Colonic mucosa (tissue), 4 donors: ENCODE results near the gene SVIL. TPM values are rescaled to one million over a fixed set of nuclear protein-coding genes. Genes with fewer than 3 reads are reported as not detected.
"Not testable (repeated sequence)": the region's sequence is repeated elsewhere in the genome, so short reads cannot be mapped to it uniquely, and the experiment has no call there.

Experiments used
- DNase-seq: peaks from one replicate; pipeline ENCODE4 v3.0.0-alpha.2; 2020
- H3K27ac ChIP-seq: fragments of 200-600 bp; one replicate; pipeline ENCODE4 v1.8.0; 2021
- H3K27me3 ChIP-seq: fragments of 200-600 bp; one replicate; pipeline ENCODE4 v1.8.0; 2021
- H3K36me3 ChIP-seq: fragments of 200-600 bp; one replicate; pipeline ENCODE4 v1.8.0; 2021
- H3K4me1 ChIP-seq: fragments of 200-600 bp; one replicate; pipeline ENCODE4 v1.8.0; 2021; ENCODE audit warnings: mild to moderate bottlenecking
- H3K4me3 ChIP-seq: fragments of 200-600 bp; one replicate; pipeline ENCODE4 v1.8.0; 2021
- H3K9ac ChIP-seq, 2 donors: one replicate each; pipeline ENCODE4 v1.7.0; 2013; ENCODE audit warnings: control low read depth in 2 of 2, low read depth in 2 of 2, low read length in 2 of 2
- H3K9me3 ChIP-seq: fragments of 200-600 bp; one replicate; pipeline ENCODE4 v1.8.0; 2021
- intact Hi-C: fragments of 100-400 bp; cut with DNase I; formaldehyde crosslinking; loops from one replicate; pipeline ENCODE4 v1.14.1; 2022
- total RNA-seq, 2 donors: library from RNA; stranded (reverse); fragmentation: NEBNext Ultra II Directional in 1 of 2; extraction: Animal tissue kit (Norgen Biotek cat#: 25700) in 1 of 2; gene quantifications; one replicate each; pipeline ENCODE4 v1.2.1, GENCODE V29; 2021
- TF ChIP-seq, protein P1 (sequence below): fragments of 200-600 bp; IDR thresholded peaks from one replicate; pipeline ENCODE4 v1.8.0; 2022; ENCODE audit warnings: antibody characterized with exemption, mild to moderate bottlenecking
- donor health status: healthy.
- donor health status: DM: no; HTN: no; CAD: no.
- donor health status: DM: no; HTN: no; CAD: no.

SVIL gene
- total RNA-seq, 2 donors from 2014 or later: 62.6 to 132 TPM

DNA sequence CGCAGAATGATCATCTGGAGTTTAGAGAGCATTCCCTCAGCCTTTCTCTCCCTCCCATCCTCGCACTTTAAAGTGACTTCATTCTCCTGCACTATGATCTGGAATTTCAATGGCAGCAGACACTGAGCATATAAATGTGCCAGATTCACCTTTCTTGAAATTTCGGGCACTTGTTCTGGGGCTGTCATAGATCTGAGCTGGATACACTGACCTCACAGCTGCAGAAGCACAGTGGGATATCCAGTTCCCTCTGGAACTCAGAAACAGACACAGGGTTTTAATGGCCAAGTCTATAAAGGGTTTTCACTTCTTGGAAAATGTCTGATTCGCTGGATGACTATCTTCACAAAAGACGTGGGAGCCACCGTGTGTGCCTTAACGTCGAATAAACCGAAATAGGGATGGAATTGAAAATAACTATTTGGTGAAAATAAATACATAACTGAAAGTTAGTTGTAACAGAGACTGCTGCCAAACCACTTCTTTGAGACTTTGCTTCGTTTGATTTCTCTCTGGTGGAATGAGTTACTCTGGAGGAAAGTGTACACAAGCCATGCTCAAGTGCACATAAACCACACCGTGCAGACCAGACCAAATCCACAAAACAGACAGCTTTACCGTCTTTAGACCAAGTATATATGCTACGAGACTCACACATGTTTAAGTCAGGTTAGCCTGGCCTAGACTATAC, 126.1 kb downstream of the SVIL start:
- no peaks in the 10 kb centered on the region for H3K27me3 ChIP-seq
- H3K4me3 ChIP-seq: no peak overlapping the region
- no peak overlapping the region for H3K27ac ChIP-seq
- no peaks in the 10 kb centered on the region for H3K9me3 ChIP-seq
- DNase-seq: no peak
- TF ChIP-seq, protein P1, sequence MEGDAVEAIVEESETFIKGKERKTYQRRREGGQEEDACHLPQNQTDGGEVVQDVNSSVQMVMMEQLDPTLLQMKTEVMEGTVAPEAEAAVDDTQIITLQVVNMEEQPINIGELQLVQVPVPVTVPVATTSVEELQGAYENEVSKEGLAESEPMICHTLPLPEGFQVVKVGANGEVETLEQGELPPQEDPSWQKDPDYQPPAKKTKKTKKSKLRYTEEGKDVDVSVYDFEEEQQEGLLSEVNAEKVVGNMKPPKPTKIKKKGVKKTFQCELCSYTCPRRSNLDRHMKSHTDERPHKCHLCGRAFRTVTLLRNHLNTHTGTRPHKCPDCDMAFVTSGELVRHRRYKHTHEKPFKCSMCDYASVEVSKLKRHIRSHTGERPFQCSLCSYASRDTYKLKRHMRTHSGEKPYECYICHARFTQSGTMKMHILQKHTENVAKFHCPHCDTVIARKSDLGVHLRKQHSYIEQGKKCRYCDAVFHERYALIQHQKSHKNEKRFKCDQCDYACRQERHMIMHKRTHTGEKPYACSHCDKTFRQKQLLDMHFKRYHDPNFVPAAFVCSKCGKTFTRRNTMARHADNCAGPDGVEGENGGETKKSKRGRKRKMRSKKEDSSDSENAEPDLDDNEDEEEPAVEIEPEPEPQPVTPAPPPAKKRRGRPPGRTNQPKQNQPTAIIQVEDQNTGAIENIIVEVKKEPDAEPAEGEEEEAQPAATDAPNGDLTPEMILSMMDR: no peak
- H3K4me1 ChIP-seq: no peaks in the 10 kb centered on the region
- H3K36me3 ChIP-seq: no peaks in the 10 kb centered on the region
- no peak overlapping the region for H3K9ac ChIP-seq
- intact Hi-C loops: no loop called here

DNA sequence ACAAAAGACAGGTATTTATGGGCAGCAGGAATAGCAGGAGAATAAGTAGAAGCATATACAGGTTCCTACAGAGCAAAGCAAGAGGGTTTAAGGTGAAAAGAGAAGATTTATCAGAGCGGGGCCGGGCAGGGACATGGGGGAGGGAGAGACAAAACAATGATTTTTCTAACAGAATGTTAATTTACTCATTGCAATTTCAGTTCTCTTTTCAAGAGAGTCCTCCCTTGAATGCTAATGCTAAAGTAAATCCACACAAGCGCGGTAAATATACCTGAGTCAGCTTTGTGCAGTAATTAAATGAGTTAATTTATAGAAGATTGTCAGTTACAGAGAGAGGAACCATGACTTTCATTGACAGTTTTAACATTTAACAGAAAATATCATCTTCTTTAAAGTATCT, 127.0 kb downstream of the SVIL start:
- intact Hi-C loops, H3K36me3 ChIP-seq, H3K4me1 ChIP-seq: not testable (repeated sequence)

DNA sequence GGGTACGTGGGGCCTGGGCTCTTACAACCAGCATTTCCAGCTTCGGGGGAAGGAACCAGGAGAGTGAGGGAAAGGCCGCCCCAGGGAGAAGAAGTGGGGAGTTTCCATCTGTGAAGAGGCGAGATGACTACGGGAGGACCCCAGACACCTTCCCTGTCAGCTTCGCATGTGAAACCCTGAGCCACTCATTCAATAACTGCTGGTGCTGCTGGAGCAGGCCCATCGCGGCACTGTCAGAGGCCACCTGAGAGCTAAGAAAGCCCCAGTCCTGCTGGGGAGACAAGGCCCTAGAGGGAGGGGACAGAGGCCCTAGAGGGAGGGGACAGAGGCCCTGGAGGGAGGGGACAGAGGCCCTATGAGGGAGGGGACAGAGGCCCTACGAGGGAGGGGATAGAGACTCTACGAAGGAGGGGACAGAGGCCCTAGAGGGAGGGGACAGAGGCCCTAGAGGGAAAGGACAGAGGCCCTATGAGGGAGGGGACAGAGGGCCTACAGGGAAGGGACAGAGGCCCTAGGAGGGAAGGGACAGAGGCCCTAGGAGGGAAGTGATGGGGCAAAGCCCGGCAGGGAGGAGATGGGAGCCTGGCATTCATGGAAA, 128.3 kb downstream of the SVIL start:
- intact Hi-C loops, H3K27me3 ChIP-seq, H3K4me1 ChIP-seq, H3K9me3 ChIP-seq, H3K36me3 ChIP-seq, DNase-seq, H3K4me3 ChIP-seq, H3K27ac ChIP-seq, H3K9ac ChIP-seq: not testable (repeated sequence)

More for the DNA sequence above, 127.0 kb downstream of the SVIL start:
- H3K27me3 ChIP-seq, H3K9me3 ChIP-seq, H3K9ac ChIP-seq, DNase-seq, H3K27ac ChIP-seq, H3K4me3 ChIP-seq: not testable (repeated sequence)

DNA sequence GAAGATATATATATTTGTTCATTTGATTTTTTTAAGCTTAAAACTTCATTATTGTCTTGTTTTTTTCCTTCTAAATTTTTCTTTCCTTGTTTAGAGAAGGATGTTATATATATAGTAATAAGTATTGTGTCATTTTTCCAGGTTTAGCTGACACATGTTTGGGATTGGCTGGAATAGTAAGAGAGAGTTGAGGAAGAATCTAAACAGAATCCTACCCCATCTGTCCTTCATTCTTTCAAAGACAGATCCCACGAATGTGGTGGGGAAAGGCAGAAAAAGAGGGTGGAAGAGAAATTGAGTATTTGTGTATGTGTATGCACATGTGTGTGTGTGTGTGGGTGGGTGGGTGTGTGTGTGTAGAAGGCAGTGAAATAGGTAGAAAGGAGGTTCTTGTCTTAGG, 132.4 kb downstream of the SVIL start:
- TF ChIP-seq, protein P1: no peak
- H3K27ac ChIP-seq: no peak overlapping the region
- intact Hi-C loops: no loop called here

DNA sequence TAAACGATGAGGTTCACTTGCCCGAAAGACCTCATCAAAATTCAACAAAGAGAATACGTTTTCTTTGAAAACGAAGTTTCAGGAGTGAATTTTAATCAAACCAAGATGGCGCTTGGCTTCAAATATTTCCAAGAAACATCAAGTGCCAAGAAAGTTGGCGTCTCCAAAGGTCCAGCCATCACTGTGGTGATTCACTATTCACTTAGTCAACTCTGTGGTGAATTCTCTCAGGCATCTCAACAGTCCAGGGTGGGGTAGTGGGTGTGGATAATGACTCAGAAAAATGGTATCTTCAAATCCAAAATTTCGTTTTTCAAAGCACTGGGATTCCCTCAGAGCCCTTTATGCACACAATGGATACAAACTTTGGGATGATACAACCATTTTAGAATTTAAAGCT, 133.1 kb downstream of the SVIL start:
- Histone ChIP-seq H3K9ac (no peak overlapping the region), H3K27me3 (no peaks in the 10 kb centered on the region), H3K4me1 (no peaks in the 10 kb centered on the region), H3K4me3 (no peak overlapping the region), H3K36me3 (no peaks in the 10 kb centered on the region), H3K9me3 (no peaks in the 10 kb centered on the region), H3K27ac (no peak overlapping the region)
- intact Hi-C loops: no loop called here
- DNase-seq: no peak
- TF ChIP-seq, protein P1: no peak

More for the DNA sequence above, 132.4 kb downstream of the SVIL start:
- no peak for DNase-seq
- no peak overlapping the region for H3K4me3 ChIP-seq
- H3K4me1 ChIP-seq: no peaks in the 10 kb centered on the region
- H3K36me3 ChIP-seq: no peaks in the 10 kb centered on the region
- no peak overlapping the region for H3K9ac ChIP-seq
- H3K27me3 ChIP-seq: no peaks in the 10 kb centered on the region
- no peaks in the 10 kb centered on the region for H3K9me3 ChIP-seq

DNA sequence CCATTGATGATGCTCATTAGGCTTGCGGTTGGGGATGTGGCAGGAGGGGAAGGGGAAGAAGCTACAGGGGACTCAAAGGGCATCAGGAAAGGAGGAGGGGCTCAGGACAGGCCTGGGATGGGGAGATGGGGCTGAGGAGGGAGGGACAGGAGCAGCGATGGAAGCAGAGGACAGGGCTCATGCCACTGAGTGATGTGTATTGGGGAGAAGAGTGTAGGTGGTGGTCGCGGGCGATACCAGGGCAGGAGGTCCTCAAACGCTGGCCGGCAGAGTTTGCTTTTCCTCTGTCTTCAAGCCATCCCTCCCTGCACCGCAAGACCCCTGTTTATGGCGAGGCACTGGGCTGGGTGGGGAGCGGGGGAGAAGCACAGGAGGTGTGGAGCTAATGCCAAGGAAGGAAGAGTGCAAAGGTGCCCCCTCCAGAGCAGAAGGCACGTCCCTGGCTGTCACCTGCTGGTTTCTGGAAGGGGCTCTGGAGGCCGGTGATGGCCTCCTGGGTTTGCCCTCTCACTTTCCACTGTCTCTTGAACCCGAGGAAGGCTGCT, 134.7 kb downstream of the SVIL start:
- Histone ChIP-seq H3K9me3 (no peaks in the 10 kb centered on the region), H3K36me3 (no peaks in the 10 kb centered on the region), H3K4me3 (no peak overlapping the region), H3K4me1 (no peaks in the 10 kb centered on the region), H3K27me3 (no peaks in the 10 kb centered on the region), H3K27ac (no peak overlapping the region), H3K9ac (no peak overlapping the region)
- intact Hi-C loops: no loop called here
- TF ChIP-seq, protein P1: no peak
- DNase-seq: no peak
